HK-2 (cell line): ENCODE data around the gene LRRC30.

ENCODE experiments used
- DNase-seq: peaks from one replicate; pipeline ENCODE4 v3.0.0-alpha.2; 2018; ENCODE audit not compliant: unreplicated experiment

Gene LRRC30

DNA sequence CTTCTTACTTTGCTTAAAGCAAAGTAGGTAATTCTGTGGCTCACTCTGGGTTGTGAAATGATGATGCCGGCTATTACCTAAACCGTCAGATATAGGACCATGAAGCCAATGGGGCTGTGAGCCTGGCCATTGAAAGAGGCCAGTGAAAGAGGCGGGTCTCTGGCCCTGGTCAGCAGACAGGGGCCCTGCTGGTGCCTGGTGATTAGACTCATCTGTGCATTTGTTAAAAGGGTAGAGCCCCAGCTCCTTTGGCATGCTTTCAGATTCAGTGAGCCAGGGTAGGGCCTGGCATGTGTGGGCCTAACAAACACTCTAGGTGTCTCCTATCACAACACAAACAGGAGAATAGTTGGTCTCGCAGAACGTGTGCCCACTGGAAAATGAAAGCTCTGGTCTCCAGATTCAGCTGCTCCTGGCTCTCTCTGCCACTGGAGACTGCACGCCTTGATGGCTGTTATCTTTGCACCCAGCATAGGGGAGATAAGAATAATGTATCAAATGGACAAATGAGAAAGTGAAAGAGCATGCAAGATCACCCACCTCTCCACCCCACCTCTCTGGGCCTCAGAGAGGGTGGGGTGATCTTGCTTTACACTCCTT, 6.9 kb downstream of the LRRC30 start:
- no peak for DNase-seq

DNA sequence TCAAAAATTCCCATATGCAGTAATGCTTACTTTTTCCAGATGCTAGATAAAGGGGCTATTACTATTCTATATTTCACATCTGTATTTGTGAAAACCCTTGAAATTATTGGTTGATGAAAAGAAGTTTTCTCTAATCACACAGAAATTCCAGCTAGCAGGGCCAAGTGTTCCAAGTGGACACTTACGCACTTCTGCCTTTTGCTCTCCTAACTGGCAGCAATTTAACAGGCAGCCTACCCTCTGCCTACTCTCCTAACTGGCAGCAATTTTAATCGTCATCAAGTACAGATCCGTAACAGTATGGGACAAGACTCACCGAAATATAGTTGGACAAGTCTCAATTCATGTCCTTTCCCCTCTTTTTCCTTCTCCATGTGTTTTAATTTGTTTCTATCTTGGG, 12.0 kb downstream of the LRRC30 start:
- DNase-seq: no peak

DNA sequence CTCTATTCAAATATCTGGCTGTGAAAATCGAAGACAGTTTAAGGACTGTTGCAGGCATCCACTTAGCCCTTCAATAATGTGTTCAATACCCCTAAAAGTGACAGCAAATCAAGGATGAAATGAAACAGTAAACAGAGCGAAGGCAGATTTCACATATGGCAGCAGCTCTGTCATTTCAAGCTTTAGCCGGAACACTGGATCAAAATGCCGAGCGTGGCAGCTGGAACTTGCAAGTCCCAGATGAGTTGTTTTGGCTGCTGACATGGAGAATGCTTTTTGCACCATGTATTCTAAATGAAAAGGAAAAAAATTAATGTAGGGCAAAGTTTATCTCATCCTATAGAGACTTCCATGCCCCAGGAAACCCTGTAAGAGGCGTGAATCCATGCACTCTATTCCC, 18.0 kb downstream of the LRRC30 start:
- DNase-seq: no peak

DNA sequence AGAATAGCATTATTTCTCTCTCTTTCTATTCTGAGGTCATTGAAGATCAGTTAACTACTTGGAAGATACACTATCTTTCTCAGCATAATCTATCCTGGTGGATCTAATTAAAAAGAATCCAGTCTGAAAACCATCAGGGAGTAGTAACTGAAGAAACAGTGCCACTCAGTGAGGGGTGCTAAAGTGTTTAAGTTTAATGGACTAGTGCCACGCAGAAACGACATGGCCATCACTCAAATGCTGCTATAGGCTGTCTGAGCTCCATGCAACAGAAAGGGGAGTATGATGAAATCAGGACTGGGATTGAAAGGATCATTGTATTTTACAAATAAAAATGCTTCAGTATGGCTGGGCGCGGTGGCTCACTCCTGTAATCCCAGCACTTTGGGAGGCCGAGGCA, 23.3 kb downstream of the LRRC30 start:
- DNase-seq: no peak

DNA sequence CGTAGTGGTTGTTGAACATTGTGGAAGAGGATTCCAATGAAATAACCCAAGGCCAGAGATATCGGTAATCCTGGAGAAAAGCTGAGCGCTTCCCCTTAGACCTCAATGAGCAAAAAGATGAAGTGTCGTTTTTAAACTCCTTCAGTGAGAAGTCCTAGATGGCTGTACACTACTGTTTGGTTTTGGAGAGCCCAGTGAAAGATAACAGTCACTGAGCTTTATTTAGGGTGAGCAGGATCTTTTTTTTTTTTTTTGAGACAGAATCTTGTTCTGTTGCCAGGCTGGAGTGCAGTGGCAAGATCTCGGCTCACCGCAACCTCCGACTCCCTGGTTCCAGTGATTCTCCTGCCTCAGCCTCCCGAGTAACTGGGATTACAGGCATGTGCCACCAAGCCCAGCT, 24.2 kb downstream of the LRRC30 start:
- DNase-seq: no peak

DNA sequence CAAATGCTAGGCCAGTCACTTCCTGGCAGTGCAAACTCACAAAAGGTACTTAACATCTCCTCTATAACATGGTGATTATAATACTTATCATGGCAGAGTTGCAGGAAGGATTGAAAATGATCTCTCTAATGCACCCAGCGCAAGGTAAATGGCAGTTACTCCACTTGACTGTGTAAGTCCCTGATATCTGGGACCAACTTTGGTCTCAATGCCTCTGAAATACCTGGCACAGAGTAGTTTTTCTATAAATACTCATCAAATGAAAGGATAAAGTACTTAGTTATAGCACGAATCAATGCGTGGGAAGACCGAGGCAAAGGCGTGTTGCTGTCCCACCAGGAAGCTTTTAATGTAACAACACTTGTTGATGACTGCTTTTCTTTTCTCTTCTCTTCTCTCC, 24.8 kb downstream of the LRRC30 start:
- no peak for DNase-seq

DNA sequence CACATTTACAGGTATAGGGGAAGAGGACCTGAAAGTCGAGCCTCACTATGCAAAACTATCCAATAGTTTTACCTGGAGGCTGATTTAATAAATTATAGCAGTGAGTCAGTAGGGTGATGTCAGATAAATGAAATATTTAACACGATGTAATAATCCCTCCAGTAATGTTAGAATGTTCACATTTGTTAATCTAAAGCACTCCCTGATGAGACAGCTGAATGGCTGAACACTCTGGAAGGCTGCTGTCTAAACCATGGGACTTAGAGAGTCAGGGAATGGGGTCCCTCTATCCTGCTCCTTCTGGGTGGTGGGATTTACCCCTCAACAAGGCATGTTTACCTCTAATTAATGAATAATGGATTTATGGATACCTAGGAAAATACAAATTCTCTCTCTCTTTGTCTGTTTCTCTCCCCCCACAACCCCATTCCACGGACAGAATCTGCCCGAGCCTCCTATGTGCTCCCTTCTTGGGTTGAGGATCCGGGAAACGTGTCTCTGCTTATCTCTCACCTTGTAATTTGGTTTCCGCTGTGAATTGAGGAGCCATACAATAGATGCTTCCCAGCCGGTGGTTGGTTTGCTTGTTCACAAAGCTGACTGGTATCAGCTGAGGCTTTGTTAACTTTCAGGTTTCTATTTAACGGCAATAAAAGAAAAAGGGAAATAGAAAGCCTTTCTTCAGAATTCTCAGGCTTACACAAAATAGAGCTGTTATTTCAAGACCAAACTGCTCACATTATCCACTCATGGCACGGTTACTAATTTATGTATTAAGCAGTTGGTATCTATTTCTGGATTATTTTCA, 25.9 kb downstream of the LRRC30 start:
- DNase-seq: no peak

DNA sequence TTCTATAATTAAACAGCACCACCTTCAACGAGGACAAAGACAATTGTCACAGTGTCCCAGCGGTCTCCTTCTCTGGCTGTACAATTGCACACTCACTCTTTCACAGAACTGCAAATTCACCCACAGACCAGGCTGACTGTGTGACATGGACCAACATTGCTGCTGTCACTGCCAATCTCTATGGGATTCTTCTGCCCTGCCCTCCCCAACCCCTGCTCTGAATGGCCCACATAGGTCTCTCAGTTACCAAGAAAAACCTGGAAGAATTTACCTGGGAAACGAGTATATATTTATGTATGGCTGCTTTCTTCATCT, 26.5 kb downstream of the LRRC30 start:
- no peak for DNase-seq

DNA sequence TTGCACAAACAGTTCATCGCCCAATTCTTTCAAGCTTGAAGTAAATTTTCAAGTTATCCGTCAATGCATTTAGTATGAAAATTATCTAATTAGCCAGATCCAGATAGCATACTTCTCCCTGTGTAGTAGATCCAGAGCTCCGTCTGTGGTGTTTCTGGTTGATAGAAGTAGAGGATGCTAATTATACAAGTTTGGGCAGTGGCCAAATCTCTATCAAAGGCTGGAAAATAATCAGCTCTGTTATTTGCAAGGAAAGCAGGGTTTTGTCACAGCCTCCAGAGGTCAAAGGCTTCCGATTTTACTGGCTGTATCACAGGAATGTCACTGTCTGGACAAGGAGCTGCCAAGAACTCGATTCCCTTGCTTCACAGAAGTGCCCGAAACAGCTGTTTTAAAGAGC, 28.6 kb downstream of the LRRC30 start:
- DNase-seq: no peak

DNA sequence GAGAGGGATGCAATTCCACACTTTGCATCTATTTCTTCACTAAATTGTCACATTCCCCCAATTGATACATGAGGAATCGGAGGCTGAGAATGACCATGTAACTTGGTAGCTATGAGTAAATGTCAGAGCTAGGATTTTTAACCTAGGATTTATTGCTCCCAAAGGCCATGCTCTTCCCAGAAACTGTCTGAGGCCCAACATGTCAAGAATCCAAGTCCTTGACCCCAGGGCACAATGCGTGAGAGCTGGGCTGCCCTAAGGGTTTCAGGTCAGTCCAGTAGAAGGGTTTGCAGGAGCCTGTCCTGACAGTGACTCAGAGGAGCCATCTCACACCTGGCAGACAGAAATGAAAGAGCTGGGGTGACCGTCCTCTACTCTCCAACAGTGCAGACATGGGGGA, 30.3 kb downstream of the LRRC30 start:
- DNase-seq: no peak

DNA sequence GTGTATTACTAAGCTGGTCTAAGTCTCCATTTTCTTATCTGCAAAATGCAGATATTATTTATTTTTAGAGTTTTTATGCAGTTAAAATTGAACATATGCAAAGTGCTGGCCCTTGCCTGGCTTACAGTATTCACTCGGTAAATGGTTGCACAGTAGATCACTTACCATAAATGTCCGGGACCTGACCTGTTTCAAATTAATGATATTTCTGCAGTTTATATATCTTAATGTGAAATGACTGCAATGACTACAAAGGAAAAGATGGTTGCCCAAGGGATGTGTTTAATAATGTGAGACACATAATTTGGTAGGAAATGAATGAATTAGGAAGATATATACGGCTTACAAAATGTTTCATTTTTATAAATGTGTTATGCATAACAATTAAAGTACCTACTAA, 37.1 kb downstream of the LRRC30 start:
- DNase-seq: no peak

DNA sequence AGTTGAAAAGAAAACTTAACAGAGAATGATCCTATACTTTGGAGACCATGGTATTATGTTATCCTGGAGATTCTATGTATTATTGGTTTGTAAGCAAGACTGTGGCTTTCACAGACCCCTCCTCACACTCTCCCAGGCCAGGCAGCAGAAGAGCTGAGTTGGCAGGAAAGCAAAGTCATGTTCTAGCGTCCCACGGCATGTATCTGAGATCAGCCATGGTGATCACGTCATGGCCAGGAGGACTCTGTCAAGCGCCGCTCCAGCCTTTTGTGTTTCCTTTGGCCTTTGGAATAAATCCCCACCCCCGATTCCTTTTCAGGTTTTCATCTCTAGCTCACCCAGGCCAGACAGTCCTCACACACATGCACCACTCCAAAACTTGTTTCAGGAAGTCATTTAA, 39.1 kb downstream of the LRRC30 start:
- no peak for DNase-seq

DNA sequence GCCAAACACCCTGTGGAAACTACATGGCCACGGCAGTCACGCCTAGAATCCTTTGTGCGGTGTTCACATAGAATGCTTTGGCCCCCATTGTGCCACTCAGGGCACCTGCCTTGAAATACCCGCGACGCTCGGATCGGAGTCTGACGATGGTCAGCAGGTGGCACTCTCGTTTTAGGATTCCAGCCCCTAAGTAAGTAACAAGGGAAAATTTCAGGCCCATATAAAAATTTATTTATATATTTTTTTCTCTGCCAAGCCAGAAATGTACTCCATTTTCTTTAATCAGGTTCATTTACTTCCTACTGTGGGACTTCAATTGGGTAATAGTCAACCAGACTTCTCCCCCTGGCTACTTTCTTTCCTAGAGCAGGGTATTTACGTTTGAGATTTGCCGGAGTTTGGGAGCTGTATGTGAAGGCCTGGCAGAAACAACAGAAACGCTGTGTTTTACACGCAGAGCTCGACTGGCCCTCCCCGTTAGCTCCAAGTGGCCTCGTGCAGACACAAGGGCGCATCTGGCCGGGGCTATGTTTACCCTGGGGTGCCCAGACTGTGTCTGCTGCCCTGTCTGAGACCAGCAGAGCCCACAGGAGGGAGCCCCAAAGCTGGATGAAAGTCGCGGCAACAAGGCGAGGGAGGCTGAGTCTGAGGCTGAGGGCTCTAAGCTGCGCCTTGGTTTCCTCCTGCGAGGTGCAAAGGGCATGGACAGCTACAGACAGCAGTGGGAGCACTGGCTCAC, 41.6 kb downstream of the LRRC30 start:
- peak; percentile 13 for DNase-seq

DNA sequence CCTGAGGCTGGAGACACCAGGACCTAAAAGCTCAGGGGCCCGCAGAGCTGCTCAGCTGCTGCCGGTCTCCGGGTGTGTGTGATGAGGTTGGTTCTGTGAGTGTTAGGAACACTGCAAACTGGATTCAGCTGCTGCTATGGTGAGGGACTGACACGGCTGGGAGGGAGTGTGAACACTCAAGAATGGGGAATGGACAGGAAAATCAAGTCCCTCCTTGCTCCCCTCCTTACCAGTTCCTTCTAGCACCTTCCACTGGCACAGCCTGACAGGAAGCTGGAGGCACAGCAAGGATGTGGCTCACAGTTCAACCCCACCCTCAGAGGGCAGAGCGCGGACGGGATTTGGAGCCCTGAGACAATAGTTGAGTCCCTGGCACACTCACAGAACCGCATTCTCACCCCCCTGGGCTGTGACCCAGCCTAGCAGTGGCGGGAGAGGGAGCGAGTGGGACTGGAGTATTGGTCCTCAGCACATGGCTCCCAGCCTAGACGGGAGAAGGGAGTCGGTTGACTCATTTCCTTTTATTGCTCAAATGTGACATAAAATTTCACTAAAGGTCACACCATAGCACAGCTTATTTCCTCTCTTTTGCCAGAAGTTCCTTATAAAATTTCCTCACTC, 42.5 kb downstream of the LRRC30 start:
- DNase-seq: no peak

DNA sequence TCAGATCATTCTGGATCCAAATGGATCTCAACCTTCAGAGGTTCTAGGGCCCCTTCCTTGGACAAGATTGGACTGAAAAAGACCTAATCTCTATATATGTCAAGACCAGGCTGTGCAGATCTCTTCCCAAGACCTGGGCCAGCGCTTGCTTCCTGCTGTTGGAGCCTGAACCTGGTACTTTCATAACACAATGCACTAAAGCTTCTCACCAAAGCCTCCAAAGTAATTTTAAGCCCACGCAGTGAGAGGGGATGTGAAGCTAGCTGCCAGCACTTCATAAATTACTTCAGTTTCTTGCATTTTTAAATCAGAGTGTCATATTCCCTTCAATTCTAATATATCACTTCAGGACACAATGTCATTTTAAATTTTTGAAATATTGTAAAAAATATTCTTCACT, 50.7 kb downstream of the LRRC30 start:
- no peak for DNase-seq
